GM12892 (cell line): ENCODE measurements around the gene FAM193A.

Experiments
- POLR2A ChIP-seq: IDR thresholded peaks from 2 replicates; pipeline ENCODE4 v1.6.1; 2011; ENCODE audit warnings: low read depth, low read length, control low read depth
- POLR2AphosphoS5 ChIP-seq: IDR thresholded peaks from 2 replicates; pipeline ENCODE4 v1.6.1; 2011; ENCODE audit warnings: low read depth, low read length, control low read depth

GRCh38 chr4:2712261-2712842, 175.9 kb downstream of the FAM193A start:
- TF ChIP-seq POLR2A (no peak), POLR2AphosphoS5 (no peak)
